ENCODE results near the gene RAF1. TPM values are rescaled to one million over a fixed set of nuclear protein-coding genes. Genes with fewer than 3 reads are reported as not detected.

RAF1 gene
- total RNA-seq, 1 experiment from 2014 or later, result 101 TPM

- no peak for ATAC-seq
- TF ChIP-seq JAZF1 (CRISPR knock-in tag; IDR thresholded peaks at IDR 0.05) (no peak), ZNF232 (CRISPR knock-in tag; IDR thresholded peaks at IDR 0.05) (no peak), FOXP1 (CRISPR knock-in tag; IDR thresholded peaks at IDR 0.05; ENCODE audit: borderline replicate concordance) (no peak)
- TF ChIP-seq, protein P1, sequence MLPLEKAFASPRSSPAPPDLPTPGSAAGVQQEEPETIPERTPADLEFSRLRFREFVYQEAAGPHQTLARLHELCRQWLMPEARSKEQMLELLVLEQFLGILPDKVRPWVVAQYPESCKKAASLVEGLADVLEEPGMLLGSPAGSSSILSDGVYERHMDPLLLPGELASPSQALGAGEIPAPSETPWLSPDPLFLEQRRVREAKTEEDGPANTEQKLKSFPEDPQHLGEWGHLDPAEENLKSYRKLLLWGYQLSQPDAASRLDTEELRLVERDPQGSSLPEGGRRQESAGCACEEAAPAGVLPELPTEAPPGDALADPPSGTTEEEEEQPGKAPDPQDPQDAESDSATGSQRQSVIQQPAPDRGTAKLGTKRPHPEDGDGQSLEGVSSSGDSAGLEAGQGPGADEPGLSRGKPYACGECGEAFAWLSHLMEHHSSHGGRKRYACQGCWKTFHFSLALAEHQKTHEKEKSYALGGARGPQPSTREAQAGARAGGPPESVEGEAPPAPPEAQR (CRISPR knock-in tag; IDR thresholded peaks at IDR 0.05), result no peak
- ChIA-PET POLR2A (no interaction called here), CTCF (no interaction called here)
- no peaks in the 10 kb centered on the region for H3K9me3 Mint-ChIP-seq
- no peak overlapping the region for H3K4me3 Mint-ChIP-seq
- no peak for DNase-seq (ENCODE audit: low spot score)
- no peaks in the 10 kb centered on the region for H3K27me3 Mint-ChIP-seq (ENCODE audit: low read depth)
- H3K4me1 Mint-ChIP-seq, result no peaks in the 10 kb centered on the region
- no peak overlapping the region; the same call in 1 of the 2 replicates for H3K27ac Mint-ChIP-seq
- no peaks in the 10 kb centered on the region for H3K36me3 Mint-ChIP-seq
These were observed 36.9 kb upstream of the RAF1 start for GRCh38 chr3:12700800-12701199.

- no peaks in the 10 kb centered on the region for H3K9me3 Mint-ChIP-seq
- H3K27me3 Mint-ChIP-seq (ENCODE audit: low read depth), result no peaks in the 10 kb centered on the region
- no peak overlapping the region for H3K4me3 Mint-ChIP-seq
- H3K4me1 Mint-ChIP-seq, result peaks cover 10% of the 10 kb centered on the region
- ChIA-PET POLR2A (no interaction called here), CTCF (interaction anchor here (2.4 kb wide), 1 partner anchor 10 kb away, joined by 12 read pairs; no protein-coding TSS in a partner anchor)
- no peak overlapping the region for H3K27ac Mint-ChIP-seq
- TF ChIP-seq, protein P1 (CRISPR knock-in tag; IDR thresholded peaks at IDR 0.05), result no peak
- TF ChIP-seq ZNF416 (CRISPR knock-in tag; IDR thresholded peaks at IDR 0.05) (no peak), MAX (CRISPR knock-in tag; IDR thresholded peaks at IDR 0.05) (no peak), FOXP4 (CRISPR knock-in tag; IDR thresholded peaks at IDR 0.05) (no peak), ZNF671 (CRISPR knock-in tag; IDR thresholded peaks at IDR 0.05) (no peak), ZNF423 (CRISPR knock-in tag; IDR thresholded peaks at IDR 0.05) (no peak), PRRX2 (CRISPR knock-in tag; IDR thresholded peaks at IDR 0.05) (no peak), ATF6 (CRISPR knock-in tag; IDR thresholded peaks at IDR 0.05) (no peak), ATF1 (CRISPR knock-in tag; IDR thresholded peaks at IDR 0.05) (no peak), ZNF121 (CRISPR knock-in tag; IDR thresholded peaks at IDR 0.05) (no peak), SP1 (CRISPR knock-in tag; conservative IDR thresholded peaks at IDR 0.05) (no peak), TEAD1 (CRISPR knock-in tag; IDR thresholded peaks at IDR 0.05) (no peak), FOXP1 (CRISPR knock-in tag; IDR thresholded peaks at IDR 0.05; ENCODE audit: borderline replicate concordance) (no peak), NFE2L1 (CRISPR knock-in tag; IDR thresholded peaks at IDR 0.05) (no peak), ESRRA (CRISPR knock-in tag; IDR thresholded peaks at IDR 0.05; ENCODE audit: borderline replicate concordance) (no peak), SMAD4 (CRISPR knock-in tag; IDR thresholded peaks at IDR 0.05) (no peak), GTF2I (CRISPR knock-in tag; conservative IDR thresholded peaks at IDR 0.05) (no peak), NR1H2 (CRISPR knock-in tag; IDR thresholded peaks at IDR 0.05) (no peak)
- TF ChIP-seq, protein P2, sequence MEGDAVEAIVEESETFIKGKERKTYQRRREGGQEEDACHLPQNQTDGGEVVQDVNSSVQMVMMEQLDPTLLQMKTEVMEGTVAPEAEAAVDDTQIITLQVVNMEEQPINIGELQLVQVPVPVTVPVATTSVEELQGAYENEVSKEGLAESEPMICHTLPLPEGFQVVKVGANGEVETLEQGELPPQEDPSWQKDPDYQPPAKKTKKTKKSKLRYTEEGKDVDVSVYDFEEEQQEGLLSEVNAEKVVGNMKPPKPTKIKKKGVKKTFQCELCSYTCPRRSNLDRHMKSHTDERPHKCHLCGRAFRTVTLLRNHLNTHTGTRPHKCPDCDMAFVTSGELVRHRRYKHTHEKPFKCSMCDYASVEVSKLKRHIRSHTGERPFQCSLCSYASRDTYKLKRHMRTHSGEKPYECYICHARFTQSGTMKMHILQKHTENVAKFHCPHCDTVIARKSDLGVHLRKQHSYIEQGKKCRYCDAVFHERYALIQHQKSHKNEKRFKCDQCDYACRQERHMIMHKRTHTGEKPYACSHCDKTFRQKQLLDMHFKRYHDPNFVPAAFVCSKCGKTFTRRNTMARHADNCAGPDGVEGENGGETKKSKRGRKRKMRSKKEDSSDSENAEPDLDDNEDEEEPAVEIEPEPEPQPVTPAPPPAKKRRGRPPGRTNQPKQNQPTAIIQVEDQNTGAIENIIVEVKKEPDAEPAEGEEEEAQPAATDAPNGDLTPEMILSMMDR (IDR thresholded peaks at IDR 0.05), result no peak
- H3K36me3 Mint-ChIP-seq, result no peaks in the 10 kb centered on the region
- no peak for DNase-seq (ENCODE audit: low spot score)
- no peak for ATAC-seq
These were observed 32.0 kb upstream of the RAF1 start for GRCh38 chr3:12695916-12696315.
